K562 (cell line): ENCODE measurements around the gene USP11. TPM values are rescaled to one million over a fixed set of nuclear protein-coding genes. Genes with fewer than 3 reads are reported as not detected.

Experiments used
- ATAC-seq: fragments of 200-7000 bp; cut with Tn5 transposase; 3 replicates; pipeline ENCODE4 v1.9.1; 2020; ENCODE audit warnings: moderate library complexity
- BruUV-seq: library from RNA; stranded (reverse); fragments of 400-500 nt; replicated peaks from 2 replicates; lab custom pipeline; 2021; lab: Mats Ljungman, UMichigan
- CTCF ChIA-PET: fragments of 300-600 bp; formaldehyde crosslinking; extraction: SDS; loops from one replicate; lab custom pipeline; 2021; ENCODE audit warnings: low intra/inter-chr PET ratio; lab: Yijun Ruan, JAX
- POLR2A ChIA-PET: fragments of 300-600, 350-650 bp; sonication (Branson Sonifier 250); formaldehyde crosslinking; extraction: SDS; loops from one replicate; lab custom pipeline; 2021; ENCODE audit warnings: antibody characterized with exemption, inconsistent platforms; lab: Yijun Ruan, JAX
- DNase-seq, 4 experiments: peaks; one replicate each; pipeline versions ENCODE4 v3.0.0 to v3.0.0-alpha.2; 2011 to 2018; ENCODE audit warnings: low spot score in 3 of 4, mixed read lengths in 3 of 4; ENCODE audit errors: extremely low read depth in 1 of 4
- FAIRE-seq: peaks from 2 replicates; lab custom pipeline; 2011; peaks lifted over from hg19 to GRCh38; lab: Jason Lieb, UNC
- H2AFZ ChIP-seq: 2 replicates; pipeline ENCODE4 v1.6.0; 2011; ENCODE audit warnings: low read depth, low read length, control low read depth, inconsistent platforms
- H3K27ac ChIP-seq: fragments of 200-600 bp; 3 replicates; pipeline ENCODE4 v1.8.0; 2011; ENCODE audit warnings: low read depth, mild to moderate bottlenecking, control low read depth, inconsistent platforms, low read length, moderate library complexity, mixed read lengths; ENCODE audit errors: extremely low read depth
- H3K27me3 ChIP-seq, 2 experiments: fragments of 300-600 bp in 1 of 2; 2 replicates in 1 of 2; 3 replicates in 1 of 2; pipeline versions ENCODE4 v1.6.0 to v1.8.0; 2011; ENCODE audit warnings: inconsistent platforms in 2 of 2, low read length in 2 of 2, mild to moderate bottlenecking in 1 of 2, mixed read lengths in 1 of 2, moderate library complexity in 1 of 2; ENCODE audit not compliant: control insufficient read depth in 2 of 2, insufficient read depth in 2 of 2
- H3K36me3 ChIP-seq: fragments of 300-600 bp; 3 replicates; pipeline ENCODE4 v1.8.0; 2011; ENCODE audit warnings: mild to moderate bottlenecking, low read length, inconsistent platforms; ENCODE audit not compliant: control insufficient read depth, insufficient read depth
- H3K4me1 ChIP-seq, 2 experiments: fragments of 200-600 bp in 1 of 2; replicated peaks in 1 of 2; 2 replicates in 1 of 2; 3 replicates in 1 of 2; pipeline versions ENCODE4 v1.5.1 to v1.8.0; 2011; ENCODE audit warnings: inconsistent platforms in 2 of 2, low read length in 2 of 2, mild to moderate bottlenecking in 1 of 2, mixed read lengths in 1 of 2, moderate library complexity in 1 of 2; ENCODE audit not compliant: control insufficient read depth in 2 of 2, insufficient read depth in 2 of 2
- H3K4me2 ChIP-seq: 2 replicates; pipeline ENCODE4 v1.6.1; 2011; ENCODE audit warnings: low read length, control low read depth, inconsistent platforms, mixed read lengths; ENCODE audit not compliant: insufficient read depth
- H3K4me3 ChIP-seq: fragments of 200-600 bp; sonication (generic), shearing (Covaris generic); 2 replicates; pipeline ENCODE4 v1.5.1; 2016; ENCODE audit warnings: control low read depth, inconsistent platforms
- H3K79me2 ChIP-seq: fragments of 200-600 bp; 3 replicates; pipeline ENCODE4 v1.8.0; 2011; ENCODE audit warnings: low read length, inconsistent platforms; ENCODE audit not compliant: control insufficient read depth, insufficient read depth
- H3K9ac ChIP-seq, 2 experiments: 2 replicates each; pipeline versions ENCODE4 v1.6.0 to v1.6.1; 2011; ENCODE audit warnings: low read depth in 2 of 2, low read length in 2 of 2, control low read depth in 1 of 2, inconsistent platforms in 1 of 2, mild to moderate bottlenecking in 1 of 2, mixed read lengths in 1 of 2; ENCODE audit not compliant: insufficient read depth in 1 of 2
- H3K9me1 ChIP-seq: one replicate; pipeline ENCODE4 v1.6.0; 2011; ENCODE audit warnings: inconsistent platforms, mild to moderate bottlenecking, low read length, moderate library complexity; ENCODE audit not compliant: control insufficient read depth, insufficient read depth
- H3K9me3 ChIP-seq: replicated peaks from 2 replicates; pipeline ENCODE4 v1.5.1; 2011; ENCODE audit warnings: low read depth, low read length, inconsistent platforms; ENCODE audit not compliant: control insufficient read depth, insufficient read depth
- H4K20me1 ChIP-seq: replicated peaks from 2 replicates; pipeline ENCODE4 v1.6.1; 2011; ENCODE audit warnings: low read length, inconsistent platforms, mixed read lengths; ENCODE audit not compliant: control insufficient read depth, insufficient read depth
- CTBP1 ChIP-seq: fragments of 450-650 bp; IDR thresholded peaks from 2 replicates; pipeline ENCODE4 v1.6.1; 2016; ENCODE audit warnings: borderline replicate concordance
- HNRNPL ChIP-seq: fragments of 200-400 bp; formaldehyde crosslinking; IDR thresholded peaks from 2 replicates; pipeline ENCODE4 v1.6.1; 2017; ENCODE audit warnings: low read depth, mild to moderate bottlenecking, low read length
- LCOR ChIP-seq: sonication (generic); formaldehyde crosslinking; IDR thresholded peaks from 2 replicates; pipeline ENCODE4 v1.8.0; 2022; ENCODE audit warnings: mild to moderate bottlenecking, missing genetic modification reagents
- NUFIP1 ChIP-seq: fragments of 450-650 bp; IDR thresholded peaks from 2 replicates; pipeline ENCODE4 v1.6.1; 2018; ENCODE audit not compliant: partially characterized antibody
- PHB2 ChIP-seq: fragments of 450-650 bp; IDR thresholded peaks from 2 replicates; pipeline ENCODE4 v1.6.1; 2017; ENCODE audit warnings: low read depth
- PURB ChIP-seq: sonication (generic); formaldehyde crosslinking; IDR thresholded peaks from 2 replicates; pipeline ENCODE4 v1.9.0; 2021; ENCODE audit warnings: low read depth, mild to moderate bottlenecking, missing genetic modification reagents
- ZBTB17 ChIP-seq: fragments of 450-650 bp; formaldehyde crosslinking; IDR thresholded peaks from 2 replicates; pipeline ENCODE4 v1.4.0; 2020; ENCODE audit warnings: mild to moderate bottlenecking
- WGBS: fragments of 100-300 bp; shearing (Covaris generic); methylation state at CpG from one replicate; pipeline ENCODE4 v1.1.6; 2016; ENCODE audit warnings: low coverage, mixed read lengths; ENCODE audit not compliant: insufficient coverage; ENCODE audit errors: missing lambda C conversion rate; 5-methylcytosine and 5-hydroxymethylcytosine counted together
- in situ Hi-C: fragments of 300-500 bp; cut with MboI; formaldehyde crosslinking; loops from 4 replicates; pipeline ENCODE4 v1.15.0; 2018; ENCODE audit warnings: inconsistent platforms, mixed read lengths
- intact Hi-C: fragments of 100-400 bp; cut with micrococcal nuclease; formaldehyde crosslinking; loops from 2 replicates; pipeline ENCODE4 v1.14.2; 2022
- polyA plus RNA-seq, 8 experiments: library from polyadenylated mRNA; depleted of rRNA in 4 of 8; stranded (reverse) in 5 of 8; unstranded in 3 of 8; fragments of >200 nt; fragmentation: Nextera tagmentation in 2 of 8; fragmentation: Illumina TruSeq in 1 of 8; extraction: Ambion mirVana in 2 of 8; extraction: Trizol in 1 of 8; gene quantifications; 2 replicates each; pipeline versions ENCODE4 v1.2.1 to v1.2.3, GENCODE V29; 2011 to 2014; ENCODE audit warnings: inconsistent platforms in 1 of 8, missing spikeins in 1 of 8
- total RNA-seq, 7 experiments: library from RNA; depleted of rRNA in 6 of 7; stranded (reverse); fragments of >200 nt in 6 of 7; fragmentation: Illumina TruSeq in 2 of 7; extraction: Trizol in 2 of 7; gene quantifications; 2 replicates each; pipeline versions ENCODE4 v1.2.1 to v1.2.3, GENCODE V29; 2011 to 2021; ENCODE audit warnings: low replicate concordance in 1 of 7
- TF ChIP-seq, protein P1 (sequence below): fragments of 250-450 bp; sonication (Bioruptor Pico); IDR thresholded peaks from 2 replicates; pipeline ENCODE4 v1.5.0; 2021; ENCODE audit warnings: mild to moderate bottlenecking, borderline replicate concordance

The USP11 gene
- total and polyA plus RNA-seq, 9 of the 15 experiments (the other 6 are each of a cell fraction or from before 2014, with no cell fraction given): 2.5 to 29.0 (median 11.7) TPM

DNA sequence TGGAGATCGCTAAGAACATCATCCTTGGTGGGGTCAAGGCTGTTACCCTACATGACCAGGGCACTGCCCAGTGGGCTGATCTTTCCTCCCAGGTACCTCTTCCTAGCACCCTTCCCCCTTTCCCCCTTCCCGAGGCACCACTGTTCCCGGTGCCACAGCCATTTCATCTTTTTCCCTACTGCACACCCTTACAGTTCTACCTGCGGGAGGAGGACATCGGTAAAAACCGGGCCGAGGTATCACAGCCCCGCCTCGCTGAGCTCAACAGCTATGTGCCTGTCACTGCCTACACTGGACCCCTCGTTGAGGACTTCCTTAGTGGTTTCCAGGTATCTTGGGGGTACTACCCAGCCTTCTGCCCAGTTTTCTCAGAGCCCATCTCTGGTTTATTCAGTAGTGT lies 33.5 kb upstream of the USP11 start (continued):
- TF ChIP-seq, protein P1, sequence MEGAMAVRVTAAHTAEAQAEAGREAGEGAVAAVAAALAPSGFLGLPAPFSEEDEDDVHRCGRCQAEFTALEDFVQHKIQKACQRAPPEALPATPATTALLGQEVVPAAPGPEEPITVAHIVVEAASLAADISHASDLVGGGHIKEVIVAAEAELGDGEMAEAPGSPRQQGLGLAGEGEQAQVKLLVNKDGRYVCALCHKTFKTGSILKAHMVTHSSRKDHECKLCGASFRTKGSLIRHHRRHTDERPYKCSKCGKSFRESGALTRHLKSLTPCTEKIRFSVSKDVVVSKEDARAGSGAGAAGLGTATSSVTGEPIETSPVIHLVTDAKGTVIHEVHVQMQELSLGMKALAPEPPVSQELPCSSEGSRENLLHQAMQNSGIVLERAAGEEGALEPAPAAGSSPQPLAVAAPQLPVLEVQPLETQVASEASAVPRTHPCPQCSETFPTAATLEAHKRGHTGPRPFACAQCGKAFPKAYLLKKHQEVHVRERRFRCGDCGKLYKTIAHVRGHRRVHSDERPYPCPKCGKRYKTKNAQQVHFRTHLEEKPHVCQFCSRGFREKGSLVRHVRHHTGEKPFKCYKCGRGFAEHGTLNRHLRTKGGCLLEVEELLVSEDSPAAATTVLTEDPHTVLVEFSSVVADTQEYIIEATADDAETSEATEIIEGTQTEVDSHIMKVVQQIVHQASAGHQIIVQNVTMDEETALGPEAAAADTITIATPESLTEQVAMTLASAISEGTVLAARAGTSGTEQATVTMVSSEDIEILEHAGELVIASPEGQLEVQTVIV (CRISPR knock-in tag): no peak
- no peak for TF ChIP-seq ZBTB17 (CRISPR knock-in tag)
- TF ChIP-seq NUFIP1: no peak
- TF ChIP-seq, all 486 proteins: peak for 0

DNA sequence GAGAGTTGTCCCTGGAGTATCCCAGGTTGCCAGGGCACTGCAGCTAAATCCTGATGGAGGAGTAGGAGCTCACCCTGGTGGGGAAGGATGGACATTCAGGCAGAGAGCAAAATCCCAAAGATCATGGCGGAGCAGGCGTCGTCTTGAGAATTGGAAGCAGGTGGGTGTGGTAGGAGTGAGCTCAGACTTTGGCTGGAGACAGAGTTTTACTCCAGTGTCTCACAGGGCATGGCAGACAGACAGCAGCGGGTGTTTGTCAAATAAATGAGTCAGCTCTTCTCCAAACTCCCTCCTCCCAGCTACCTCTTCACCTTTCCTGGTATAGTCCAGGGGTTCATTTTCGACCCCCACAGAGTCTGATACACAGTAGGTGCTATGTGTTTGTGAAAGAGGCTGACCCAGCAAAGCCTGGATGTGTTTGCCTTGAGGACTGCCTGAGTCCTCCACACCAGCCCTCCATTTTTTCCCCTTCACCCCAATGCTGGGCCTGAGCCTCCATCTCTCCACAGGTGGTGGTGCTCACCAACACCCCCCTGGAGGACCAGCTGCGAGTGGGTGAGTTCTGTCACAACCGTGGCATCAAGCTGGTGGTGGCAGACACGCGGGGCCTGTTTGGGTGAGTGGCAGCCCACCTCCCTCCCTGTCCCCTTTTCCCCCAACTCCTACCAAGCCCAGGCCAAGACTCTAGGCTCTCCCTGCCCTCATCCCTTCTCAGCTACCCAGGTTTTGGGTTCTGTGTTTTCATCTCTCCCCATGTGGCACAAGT lies 32.2 kb upstream of the USP11 start:
- FAIRE-seq (no peak), ATAC-seq (no peak), DNase-seq (peak in 2 of 4 experiments; percentile 21 to 25)
- BruUV-seq: no TSS peak
- in situ Hi-C loops: no loop called here
- Histone ChIP-seq H3K27me3 (no peaks in the 10 kb centered on the region), H3K4me3 (no peak overlapping the region), H3K4me2 (no peak overlapping the region), H3K36me3 (peaks cover 97% of the 10 kb centered on the region; the same call in 2 of the 3 replicates), H2AFZ (no peak overlapping the region), H3K9me3 (no peaks in the 10 kb centered on the region), H3K9me1 (peaks cover 3% of the 10 kb centered on the region), H3K9ac (no peak overlapping the region), H4K20me1 (peaks cover 13% of the 10 kb centered on the region), H3K27ac (no peak overlapping the region), H3K79me2 (peaks cover 23% of the 10 kb centered on the region), H3K4me1 (peaks cover 3% of the 10 kb centered on the region in 2 experiments; a peak in 3 of 5 replicates)
- CTCF ChIA-PET: no interaction called here
- no peak for TF ChIP-seq PHB2
- no peak for TF ChIP-seq CTBP1
- TF ChIP-seq HNRNPL: no peak
- TF ChIP-seq LCOR (CRISPR knock-in tag): no peak
- TF ChIP-seq PURB (CRISPR knock-in tag): no peak
- POLR2A ChIA-PET: interaction anchor here (0.5 to 3.0 kb wide), 3 partner anchors 11 to 106 kb away, joined by 3 to 20 read pairs (median 3); partner anchors contain the start of gene CDK16
- 91% methylated on average over 9 of the region's 9 CpGs for WGBS
- intact Hi-C loops: no loop called here
